Measurements from ENCODE around the gene QRFP. TPM values are rescaled to one million over a fixed set of nuclear protein-coding genes. Genes with fewer than 3 reads are reported as not detected.

QRFP gene
- total RNA-seq, 3 donors from 2014 or later: 0.24 to 0.87 TPM; not detected in 1

- H3K36me3 ChIP-seq (ENCODE audit: low read depth): peaks cover 8% of the 10 kb centered on the region
- H3K4me3 ChIP-seq: no peak overlapping the region
- intact Hi-C loops (cut with DNase I, micrococcal nuclease): no loop called here
- DNase-seq: no peak
- no peak for TF ChIP-seq CTCF (IDR thresholded peaks at IDR 0.05)
- no peak for ATAC-seq
- peaks cover 3% of the 10 kb centered on the region for H3K4me1 ChIP-seq (ENCODE audit: low read depth)
- no peaks in the 10 kb centered on the region for H3K9me3 ChIP-seq
These were observed 4.7 kb downstream of the QRFP start for GRCh38 chr9:130891688-130892476.

GRCh38 chr9:130890870-130891687 is 5.5 kb downstream of the QRFP start:
- ATAC-seq: no peak
- no peak for DNase-seq
- Histone ChIP-seq H3K9me3 (no peaks in the 10 kb centered on the region), H3K36me3 (ENCODE audit: low read depth) (peaks cover 8% of the 10 kb centered on the region), H3K4me1 (ENCODE audit: low read depth) (peaks cover 3% of the 10 kb centered on the region), H3K4me3 (no peak overlapping the region)
- no peak for TF ChIP-seq CTCF (IDR thresholded peaks at IDR 0.05)
- intact Hi-C loops (cut with DNase I, micrococcal nuclease): no loop called here

DNA sequence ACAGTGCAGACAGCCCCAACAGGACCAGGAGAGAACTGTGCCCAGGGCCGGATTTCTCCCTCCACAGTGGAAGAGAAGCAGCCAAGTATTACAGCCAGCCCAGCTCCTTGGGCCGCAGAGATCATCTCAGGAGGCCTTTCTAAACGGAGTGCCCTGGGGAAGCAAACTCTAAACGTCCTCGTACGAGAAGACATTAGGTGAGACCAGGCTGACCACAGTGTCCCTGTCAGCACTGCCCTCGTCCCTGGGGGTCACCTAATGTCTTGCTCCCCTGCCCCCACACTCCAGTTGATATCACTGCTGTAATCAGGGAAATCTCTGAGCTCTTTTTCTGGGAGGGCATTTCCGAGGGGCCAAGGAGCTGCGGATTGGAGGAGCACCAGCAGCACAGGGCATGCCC is 6.5 kb downstream of the QRFP start:
- DNase-seq (no peak), ATAC-seq (no peak)
- intact Hi-C loops (cut with DNase I, micrococcal nuclease): no loop called here
- no peak overlapping the region for H3K4me3 ChIP-seq
- H3K9me3 ChIP-seq: no peaks in the 10 kb centered on the region
- H3K36me3 ChIP-seq (ENCODE audit: low read depth): peaks cover 15% of the 10 kb centered on the region
- H3K4me1 ChIP-seq (ENCODE audit: low read depth): peaks cover 3% of the 10 kb centered on the region
- TF ChIP-seq CTCF (IDR thresholded peaks at IDR 0.05): no peak

GRCh38 chr9:130888146-130888885 is 8.3 kb downstream of the QRFP start:
- Histone ChIP-seq H3K9me3 (no peaks in the 10 kb centered on the region), H3K36me3 (ENCODE audit: low read depth) (peaks cover 17% of the 10 kb centered on the region), H3K4me3 (no peak overlapping the region), H3K4me1 (ENCODE audit: low read depth) (peaks cover under 1% of the 10 kb centered on the region)
- DNase-seq: no peak
- no peak for TF ChIP-seq CTCF (IDR thresholded peaks at IDR 0.05)
- intact Hi-C loops (cut with DNase I, micrococcal nuclease): no loop called here
- no peak for ATAC-seq

- ATAC-seq (no peak), DNase-seq (no peak)
- TF ChIP-seq CTCF (IDR thresholded peaks at IDR 0.05): no peak
- intact Hi-C loops (cut with DNase I, micrococcal nuclease): no loop called here
- Histone ChIP-seq H3K4me1 (ENCODE audit: low read depth) (no peaks in the 10 kb centered on the region), H3K9me3 (no peaks in the 10 kb centered on the region), H3K36me3 (ENCODE audit: low read depth) (peaks cover 23% of the 10 kb centered on the region), H3K4me3 (no peak overlapping the region)
These were observed 9.0 kb downstream of the QRFP start for GRCh38 chr9:130887494-130888144.

Data from mucosa of descending colon (tissue), 3 donors.